Measurements from ENCODE around the gene PPM1H.

- TF ChIP-seq, protein P1, sequence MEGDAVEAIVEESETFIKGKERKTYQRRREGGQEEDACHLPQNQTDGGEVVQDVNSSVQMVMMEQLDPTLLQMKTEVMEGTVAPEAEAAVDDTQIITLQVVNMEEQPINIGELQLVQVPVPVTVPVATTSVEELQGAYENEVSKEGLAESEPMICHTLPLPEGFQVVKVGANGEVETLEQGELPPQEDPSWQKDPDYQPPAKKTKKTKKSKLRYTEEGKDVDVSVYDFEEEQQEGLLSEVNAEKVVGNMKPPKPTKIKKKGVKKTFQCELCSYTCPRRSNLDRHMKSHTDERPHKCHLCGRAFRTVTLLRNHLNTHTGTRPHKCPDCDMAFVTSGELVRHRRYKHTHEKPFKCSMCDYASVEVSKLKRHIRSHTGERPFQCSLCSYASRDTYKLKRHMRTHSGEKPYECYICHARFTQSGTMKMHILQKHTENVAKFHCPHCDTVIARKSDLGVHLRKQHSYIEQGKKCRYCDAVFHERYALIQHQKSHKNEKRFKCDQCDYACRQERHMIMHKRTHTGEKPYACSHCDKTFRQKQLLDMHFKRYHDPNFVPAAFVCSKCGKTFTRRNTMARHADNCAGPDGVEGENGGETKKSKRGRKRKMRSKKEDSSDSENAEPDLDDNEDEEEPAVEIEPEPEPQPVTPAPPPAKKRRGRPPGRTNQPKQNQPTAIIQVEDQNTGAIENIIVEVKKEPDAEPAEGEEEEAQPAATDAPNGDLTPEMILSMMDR (IDR thresholded peaks at IDR 0.05) = no peak
- no peak for TF ChIP-seq POLR2A (IDR thresholded peaks at IDR 0.05; ENCODE audit: low read depth)
Observed at GRCh38 chr12:62848418-62848817, 86.5 kb downstream of the PPM1H start.
